Measurements from ENCODE around the gene DRC7. TPM values are rescaled to one million over a fixed set of nuclear protein-coding genes. Genes with fewer than 3 reads are reported as not detected.

Gene DRC7
- total and polyA plus RNA-seq, 2 experiments from 2014 or later: 0.83 to 2.0 TPM

GRCh38 chr16:57693550-57693949 lies 1.1 kb upstream of the DRC7 start:
- no peak overlapping the region for H3K4me3 ChIP-seq
- H3K9me3 ChIP-seq (ENCODE audit: low read depth): no peaks in the 10 kb centered on the region
- H3K36me3 ChIP-seq: no peaks in the 10 kb centered on the region
- no peak overlapping the region for H3K27ac ChIP-seq
- H3K4me1 ChIP-seq (ENCODE audit: low read depth): peaks cover 14% of the 10 kb centered on the region
- DNase-seq (ENCODE audit: low read depth in 1 of 2, low spot score in 1 of 2): no peak
- H3K27me3 ChIP-seq: no peaks in the 10 kb centered on the region
- no peak for TF ChIP-seq CTCF (IDR thresholded peaks at IDR 0.05; ENCODE audit: low read depth, low read length)

- TF ChIP-seq CTCF (IDR thresholded peaks at IDR 0.05; ENCODE audit: low read depth, low read length): no peak
- H3K4me3 ChIP-seq: no peak overlapping the region
- no peaks in the 10 kb centered on the region for H3K9me3 ChIP-seq (ENCODE audit: low read depth)
- no peaks in the 10 kb centered on the region for H3K36me3 ChIP-seq
- no peak overlapping the region for H3K27ac ChIP-seq
- no peak for DNase-seq (ENCODE audit: low read depth in 1 of 2, low spot score in 1 of 2)
- H3K4me1 ChIP-seq (ENCODE audit: low read depth): peaks cover 7% of the 10 kb centered on the region
- no peaks in the 10 kb centered on the region for H3K27me3 ChIP-seq
These were observed 328 bp upstream of the DRC7 start for GRCh38 chr16:57694231-57694724.

GRCh38 chr16:57695680-57696069 lies 1.1 kb downstream of the DRC7 start:
- Histone ChIP-seq H3K9me3 (ENCODE audit: low read depth) (no peaks in the 10 kb centered on the region), H3K4me3 (no peak overlapping the region), H3K27ac (no peak overlapping the region), H3K27me3 (no peaks in the 10 kb centered on the region), H3K4me1 (ENCODE audit: low read depth) (peaks cover 2% of the 10 kb centered on the region), H3K36me3 (no peaks in the 10 kb centered on the region)
- DNase-seq (ENCODE audit: low read depth in 1 of 2, low spot score in 1 of 2): no peak
- no peak for TF ChIP-seq CTCF (IDR thresholded peaks at IDR 0.05; ENCODE audit: low read depth, low read length)

- Histone ChIP-seq H3K9me3 (ENCODE audit: low read depth) (no peaks in the 10 kb centered on the region), H3K36me3 (no peaks in the 10 kb centered on the region), H3K27me3 (no peaks in the 10 kb centered on the region), H3K4me3 (no peak overlapping the region), H3K4me1 (ENCODE audit: low read depth) (peaks cover 8% of the 10 kb centered on the region), H3K27ac (no peak overlapping the region)
- DNase-seq (ENCODE audit: low read depth in 1 of 2, low spot score in 1 of 2): no peak
- TF ChIP-seq CTCF (IDR thresholded peaks at IDR 0.05; ENCODE audit: low read depth, low read length): no peak
These were observed 1.6 kb downstream of the DRC7 start for GRCh38 chr16:57696240-57696639.

GRCh38 chr16:57697896-57698537 lies 3.4 kb downstream of the DRC7 start:
- no peak overlapping the region for H3K4me3 ChIP-seq
- no peaks in the 10 kb centered on the region for H3K27me3 ChIP-seq
- peaks cover 16% of the 10 kb centered on the region for H3K4me1 ChIP-seq (ENCODE audit: low read depth)
- DNase-seq (ENCODE audit: low read depth in 1 of 2, low spot score in 1 of 2): no peak
- no peaks in the 10 kb centered on the region for H3K36me3 ChIP-seq
- TF ChIP-seq CTCF (IDR thresholded peaks at IDR 0.05; ENCODE audit: low read depth, low read length): no peak
- no peaks in the 10 kb centered on the region for H3K9me3 ChIP-seq (ENCODE audit: low read depth)
- no peak overlapping the region for H3K27ac ChIP-seq
